AG09309 (cell line): ENCODE measurements around the gene ASNS.

ENCODE experiments used
- DNase-seq: peaks from one replicate; pipeline ENCODE4 v3.0.0-alpha.2; 2010; ENCODE audit warnings: low read depth
- H3K4me3 ChIP-seq: 2 replicates; pipeline ENCODE4 v1.5.1; 2011; ENCODE audit warnings: mild to moderate bottlenecking, low read depth, low read length, moderate library complexity; ENCODE audit not compliant: control insufficient read depth
- CTCF ChIP-seq: IDR thresholded peaks from 2 replicates; pipeline ENCODE4 v1.5.1; 2011; ENCODE audit warnings: mild to moderate bottlenecking, low read depth, low read length, inconsistent platforms; ENCODE audit not compliant: insufficient read depth, control insufficient read depth; ENCODE audit errors: missing control alignments

Gene ASNS

GRCh38 chr7:97835296-97836138 lies 36.7 kb downstream of the ASNS start:
- peak; percentile 67 for TF ChIP-seq CTCF
- no peak overlapping the region for H3K4me3 ChIP-seq
- DNase-seq = peak; percentile 39

DNA sequence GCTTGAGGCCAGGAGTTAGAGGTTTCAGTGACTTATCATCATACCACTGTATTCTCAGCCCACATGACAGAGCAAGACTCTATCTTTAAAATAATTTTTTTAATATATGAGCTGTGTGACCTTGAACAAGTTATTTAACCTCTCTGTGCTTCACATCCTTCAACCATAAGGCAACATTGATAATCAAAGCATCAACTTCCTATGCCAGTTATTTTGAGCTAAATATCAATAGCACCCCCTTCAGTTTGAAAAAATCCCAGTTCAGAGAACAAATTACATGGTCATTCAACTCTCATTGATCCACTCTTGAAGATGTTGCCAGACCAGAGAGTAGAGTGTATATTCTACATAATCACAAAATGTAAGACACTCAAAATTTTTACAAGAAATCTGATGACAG lies 53.0 kb downstream of the ASNS start:
- no peak for TF ChIP-seq CTCF
- DNase-seq = no peak
- H3K4me3 ChIP-seq = no peak overlapping the region

DNA sequence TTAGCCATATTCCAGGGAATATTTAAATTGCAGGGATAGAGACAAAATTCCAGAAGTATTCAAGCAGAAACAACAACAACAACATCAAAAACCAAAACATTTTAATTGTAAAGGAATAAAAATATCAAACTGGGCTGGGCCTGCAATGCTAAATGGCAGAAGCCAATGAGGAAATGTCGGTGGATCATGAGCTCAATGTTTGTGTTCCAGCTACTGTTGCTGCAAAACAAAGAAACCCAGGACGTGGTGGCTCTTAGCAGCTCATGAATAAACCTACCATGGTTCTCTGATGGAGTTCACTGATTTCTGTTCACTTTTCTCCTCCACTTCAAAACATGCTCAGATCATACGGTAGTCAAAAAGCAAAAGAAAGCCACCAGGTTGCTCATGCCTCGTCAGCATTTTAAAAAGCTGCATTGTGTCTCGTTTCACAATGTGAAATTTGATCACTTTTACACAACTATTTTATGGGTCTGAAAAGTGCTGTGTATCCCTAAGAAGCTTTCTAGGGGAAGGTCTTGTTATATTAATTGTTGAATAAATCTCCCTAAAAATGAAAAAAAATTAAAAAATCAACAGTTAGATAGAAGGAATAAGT lies 54.0 kb downstream of the ASNS start:
- H3K4me3 ChIP-seq = no peak overlapping the region
- no peak for DNase-seq
- TF ChIP-seq CTCF = no peak
